Fibroblast of gingiva (primary cell): ENCODE results near the gene UST.

Source experiments
- DNase-seq: peaks from one replicate; pipeline ENCODE4 v3.0.0-alpha.2; 2011; ENCODE audit warnings: low read depth

The UST gene

DNA sequence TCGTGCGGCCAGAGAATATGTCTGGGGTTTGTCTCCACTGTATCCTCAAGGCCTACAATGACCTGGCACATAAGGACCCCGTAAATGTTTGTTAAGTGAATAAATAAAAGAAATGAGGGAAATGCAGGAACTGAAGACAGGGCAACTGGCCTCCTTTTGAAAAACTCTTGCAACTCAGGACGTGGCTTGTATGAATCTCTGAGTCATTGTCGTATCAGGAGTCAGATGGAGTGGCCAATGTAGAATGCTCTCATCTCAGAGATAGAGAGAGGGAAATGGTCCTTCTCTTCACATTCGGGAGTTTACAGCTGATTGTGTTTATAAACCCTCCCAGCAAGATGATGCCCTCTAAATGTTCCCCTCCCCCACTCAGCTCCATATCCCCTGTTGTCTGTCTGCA is 57.1 kb downstream of the UST start:
- DNase-seq = no peak

DNA sequence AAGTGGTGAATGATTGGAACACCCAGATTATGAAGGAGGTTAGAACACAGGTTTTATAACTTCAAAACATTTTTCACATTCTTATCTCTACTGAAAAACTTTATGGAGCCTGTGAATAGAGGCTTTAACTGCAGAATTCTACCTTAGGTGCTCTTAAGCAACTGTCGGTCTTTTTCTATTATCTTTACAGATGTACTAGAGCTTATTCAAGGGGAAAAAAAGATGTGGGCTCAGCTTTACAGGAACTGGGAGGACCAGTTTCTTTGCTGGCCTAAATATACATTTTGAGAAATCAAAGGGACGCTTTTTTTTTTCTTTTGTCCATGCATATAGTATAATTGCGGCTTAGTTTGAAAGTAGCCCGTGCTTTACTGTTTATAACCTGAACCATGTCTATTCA is 58.9 kb downstream of the UST start:
- DNase-seq = no peak

DNA sequence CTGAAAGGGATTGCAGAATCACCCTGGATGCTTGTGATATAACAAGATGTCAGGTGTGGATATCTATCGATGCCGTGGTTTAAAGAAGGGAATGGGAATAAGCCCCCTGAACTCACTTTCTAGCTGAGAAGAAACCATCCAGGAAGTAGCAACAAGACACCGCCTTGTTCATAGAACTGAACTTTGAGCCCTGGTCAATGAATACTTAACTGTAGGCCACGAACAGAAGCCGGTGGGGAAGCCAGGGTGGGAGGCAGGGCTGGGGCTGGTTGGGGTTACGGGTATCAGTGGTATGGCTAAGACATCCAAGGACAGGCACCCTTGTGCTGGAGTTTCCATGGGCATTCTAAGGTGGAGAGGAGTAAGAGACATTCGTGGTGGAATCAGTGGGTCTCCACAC is 61.0 kb downstream of the UST start:
- no peak for DNase-seq

DNA sequence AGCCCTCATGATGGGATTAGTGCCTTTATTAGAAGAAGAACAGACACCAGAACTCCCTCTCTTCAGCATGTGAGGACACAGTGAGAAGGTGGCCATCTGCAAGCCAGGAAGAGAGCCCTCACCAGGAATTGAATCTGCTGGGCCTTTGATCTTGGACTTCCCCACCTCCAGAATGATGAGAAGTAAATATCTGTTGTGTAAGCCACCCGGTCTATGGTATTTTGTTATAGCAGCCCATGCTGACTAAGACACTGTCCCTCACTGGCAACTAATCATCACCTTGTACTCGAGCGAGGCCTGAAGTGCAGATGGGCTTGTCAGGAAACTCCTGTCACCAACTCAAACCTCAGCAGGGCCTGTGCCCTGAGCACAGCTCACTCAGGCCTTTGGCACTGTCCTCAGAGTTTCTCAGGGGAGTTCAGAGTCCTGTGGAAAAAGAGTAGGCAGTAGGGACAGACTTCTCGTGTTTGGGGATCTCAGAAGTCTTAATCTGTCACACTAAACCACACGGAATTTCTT is 62.0 kb downstream of the UST start:
- DNase-seq = no peak

DNA sequence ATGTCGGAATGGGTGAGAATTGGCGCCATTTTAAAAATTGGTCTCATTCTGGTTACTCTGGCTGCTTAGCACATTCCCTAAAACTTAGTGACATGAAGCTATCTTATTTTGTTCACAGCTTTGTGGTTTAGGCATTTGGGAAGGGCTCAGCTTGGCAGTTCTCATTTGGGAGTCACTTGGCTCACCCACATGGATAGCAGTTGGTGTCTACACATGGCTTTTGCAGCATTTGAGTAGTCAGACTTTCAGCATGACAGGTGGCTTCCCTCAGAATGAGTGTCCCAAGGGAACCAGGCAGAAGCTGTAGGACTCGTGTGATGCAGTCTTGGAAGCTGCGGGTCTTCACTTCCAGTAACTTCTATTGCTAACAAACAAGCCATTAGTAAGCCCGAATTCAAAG is 64.6 kb downstream of the UST start:
- DNase-seq = no peak

DNA sequence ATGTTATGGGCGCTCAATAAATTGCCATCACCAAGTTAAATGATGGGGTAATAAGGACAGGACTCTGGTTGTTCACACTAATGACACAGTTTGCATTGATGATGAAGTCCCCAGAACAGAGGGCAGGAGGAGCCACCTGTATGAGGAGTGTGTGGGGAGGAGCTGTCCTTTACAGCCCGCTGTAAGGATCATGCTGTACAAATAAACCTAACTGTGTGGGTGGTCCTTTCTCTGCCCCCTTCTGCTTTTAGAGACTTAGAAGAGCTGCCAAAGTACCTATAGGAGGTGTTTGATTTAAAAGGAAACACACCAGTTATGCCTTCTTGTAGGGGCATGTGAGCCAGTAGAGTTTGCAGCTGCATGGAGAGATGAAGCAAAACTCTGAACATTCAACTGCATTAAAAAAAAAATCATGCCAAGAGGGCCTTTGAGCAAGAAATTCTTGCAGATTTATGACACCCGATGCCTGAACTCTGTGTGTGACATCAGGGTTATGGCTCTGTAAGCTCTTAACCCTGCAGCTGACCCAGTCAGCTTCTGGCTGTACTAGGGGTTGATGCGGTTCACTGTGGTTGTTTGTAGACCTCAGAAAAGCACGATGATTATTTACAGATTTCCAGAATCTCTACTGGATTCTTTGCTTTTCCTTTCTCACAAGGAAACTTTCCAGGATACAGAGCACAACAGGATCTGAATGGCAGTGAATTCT is 67.4 kb downstream of the UST start:
- peak; percentile 77 for DNase-seq

DNA sequence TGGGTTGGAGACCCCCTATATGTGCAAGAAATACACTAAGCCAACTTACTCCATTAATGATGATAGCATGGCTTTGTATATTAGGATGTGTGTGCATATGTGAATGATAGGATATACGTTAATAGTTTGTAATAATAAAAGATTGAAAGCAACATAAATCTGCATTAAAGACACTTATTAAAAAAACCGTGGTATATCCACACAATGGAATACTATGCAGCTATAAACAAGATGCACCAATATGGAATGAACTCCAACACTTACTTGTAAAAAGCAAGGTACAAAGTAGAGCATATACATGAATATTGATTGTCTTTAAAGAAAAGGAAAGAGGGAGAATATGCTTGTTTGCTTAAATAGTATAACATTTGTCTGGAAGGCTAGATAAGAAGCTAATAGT is 68.0 kb downstream of the UST start:
- DNase-seq = no peak

DNA sequence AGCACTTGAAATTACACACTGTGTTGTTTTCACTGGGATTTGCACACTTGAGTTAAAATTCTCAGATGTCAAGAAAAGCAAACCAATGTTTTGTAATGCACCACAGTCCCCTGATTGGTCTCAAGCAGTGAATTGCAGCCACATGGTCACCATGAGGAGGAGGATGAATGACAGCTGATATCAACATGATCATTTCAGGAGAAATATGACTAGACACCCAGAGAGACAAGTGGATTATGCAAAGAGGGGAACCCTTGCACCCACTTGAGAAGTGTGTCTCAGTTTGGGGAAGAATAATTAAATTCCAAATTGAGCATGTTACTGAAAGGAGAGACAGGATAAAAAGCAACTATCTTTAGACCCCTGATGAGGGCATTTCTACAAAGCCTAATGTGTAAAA is 69.3 kb downstream of the UST start:
- DNase-seq = no peak

DNA sequence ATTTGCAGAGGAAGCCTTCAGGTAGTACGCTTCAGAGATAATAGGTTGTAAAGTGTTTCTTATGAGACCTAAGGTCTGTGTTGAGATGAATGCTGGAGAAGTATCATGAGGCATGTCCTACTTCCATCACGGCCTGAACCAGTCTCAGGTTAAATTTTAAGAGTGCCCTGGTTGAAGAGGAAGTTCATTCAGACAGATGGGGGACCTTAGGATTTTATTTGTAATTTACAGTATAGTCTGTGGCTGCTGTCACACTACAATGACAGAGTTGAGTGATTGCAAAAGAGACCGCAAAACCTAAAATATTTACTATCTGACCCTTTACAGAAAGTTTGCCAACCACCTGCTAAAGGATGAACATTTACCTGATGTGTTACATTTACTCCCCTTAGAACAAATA is 70.9 kb downstream of the UST start:
- DNase-seq = no peak

DNA sequence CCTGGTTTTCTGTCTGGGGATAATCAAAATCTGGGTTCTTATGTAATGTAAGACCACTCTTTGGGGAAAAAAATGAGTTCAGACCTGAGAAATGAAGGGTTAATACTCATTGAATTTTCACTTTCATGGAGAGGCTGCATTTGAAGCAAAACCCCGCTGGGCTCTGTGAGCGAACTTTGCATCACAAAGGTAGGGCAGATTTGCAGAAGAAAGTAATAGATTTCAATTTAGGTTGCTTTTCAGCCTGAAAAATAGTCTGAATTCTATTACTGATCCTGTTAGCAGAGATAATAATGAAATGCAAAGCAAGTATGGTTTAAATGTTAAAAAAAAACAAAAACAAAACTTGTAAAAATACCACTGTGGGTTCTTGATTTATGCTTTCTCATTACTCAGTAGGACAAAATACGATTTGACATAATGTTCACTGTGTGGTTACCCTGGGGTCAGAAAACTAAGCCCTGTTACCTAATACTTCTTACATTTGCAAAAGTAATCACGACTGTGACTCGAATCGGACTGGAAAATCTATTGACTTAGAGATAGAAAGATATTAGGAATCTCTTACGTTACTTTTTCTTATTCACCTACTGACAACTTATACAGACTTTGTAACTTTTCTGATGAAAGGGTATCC is 72.2 kb downstream of the UST start:
- DNase-seq = peak; percentile 17

DNA sequence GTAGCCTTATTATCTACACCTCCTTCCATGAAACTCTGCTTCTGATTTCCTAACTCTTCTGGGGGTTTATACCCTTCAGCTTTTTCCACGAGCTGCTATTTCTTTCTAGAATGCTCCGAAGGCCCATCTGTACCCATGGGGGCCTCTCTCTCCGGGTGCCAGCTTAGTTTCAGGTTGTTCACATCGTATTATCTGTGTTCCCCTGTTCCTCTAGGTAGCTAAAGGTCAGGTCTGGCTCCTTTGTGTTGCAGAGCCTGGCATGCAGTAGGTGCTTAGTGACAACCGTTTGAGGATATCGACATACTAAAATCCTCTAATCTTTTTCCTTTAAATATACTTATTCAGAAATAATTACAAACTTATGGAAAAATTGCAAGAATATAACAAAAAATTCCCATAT is 73.0 kb downstream of the UST start:
- DNase-seq = no peak

DNA sequence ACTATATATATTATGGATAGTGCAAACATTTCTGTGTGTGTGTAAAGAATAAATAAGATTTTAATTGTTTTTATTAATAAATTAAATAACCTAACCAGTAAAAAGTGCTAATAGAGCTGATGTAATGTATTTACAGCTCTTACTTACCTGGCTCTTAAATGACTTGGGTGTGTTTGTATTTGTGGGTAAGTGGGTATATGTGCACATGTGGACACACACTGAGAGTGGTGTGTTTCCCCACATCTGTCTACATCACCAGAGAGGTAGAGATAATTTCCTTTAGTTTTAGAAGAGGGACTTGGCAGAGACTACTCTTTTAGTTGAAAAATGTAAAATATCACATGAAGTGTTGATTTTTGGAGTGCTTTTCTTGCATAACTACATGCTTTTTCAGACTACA is 76.0 kb downstream of the UST start:
- no peak for DNase-seq

DNA sequence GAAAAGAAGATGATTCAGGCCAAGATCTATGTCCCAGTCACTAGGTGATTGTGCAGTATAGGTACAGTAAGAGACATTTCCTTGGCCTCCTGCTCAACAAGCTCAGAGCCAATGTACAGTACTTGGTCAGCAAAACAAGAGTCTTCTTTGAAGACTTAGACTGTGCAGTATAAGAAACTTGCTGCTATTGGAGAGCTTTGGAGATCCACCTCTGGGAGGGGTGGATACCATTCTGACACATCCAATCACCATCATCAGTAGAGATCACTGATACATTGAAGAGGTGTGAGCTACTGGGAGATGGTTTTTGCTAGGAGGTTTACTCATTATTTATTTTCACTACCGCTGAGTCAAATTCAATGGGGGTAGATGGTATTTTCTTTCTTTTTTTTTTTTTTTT is 77.5 kb downstream of the UST start:
- no peak for DNase-seq

DNA sequence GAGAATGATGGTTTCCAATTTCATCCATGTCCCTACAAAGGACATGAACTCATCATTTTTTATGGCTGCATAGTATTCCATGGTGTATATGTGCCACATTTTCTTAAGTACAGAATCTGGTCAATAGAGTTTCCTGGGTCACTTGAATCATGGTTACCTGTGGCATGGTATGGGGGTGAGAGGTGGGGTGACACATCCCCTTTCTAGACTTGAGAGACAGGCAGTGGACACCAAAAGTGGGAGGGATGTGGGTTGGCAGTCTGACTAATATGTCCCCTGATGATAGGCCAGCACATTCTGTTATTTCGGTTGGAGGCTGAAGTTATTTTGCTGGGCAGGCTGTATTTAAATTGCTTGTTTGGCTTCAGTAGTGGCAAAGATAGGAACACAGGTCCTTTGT is 78.1 kb downstream of the UST start:
- DNase-seq = no peak

DNA sequence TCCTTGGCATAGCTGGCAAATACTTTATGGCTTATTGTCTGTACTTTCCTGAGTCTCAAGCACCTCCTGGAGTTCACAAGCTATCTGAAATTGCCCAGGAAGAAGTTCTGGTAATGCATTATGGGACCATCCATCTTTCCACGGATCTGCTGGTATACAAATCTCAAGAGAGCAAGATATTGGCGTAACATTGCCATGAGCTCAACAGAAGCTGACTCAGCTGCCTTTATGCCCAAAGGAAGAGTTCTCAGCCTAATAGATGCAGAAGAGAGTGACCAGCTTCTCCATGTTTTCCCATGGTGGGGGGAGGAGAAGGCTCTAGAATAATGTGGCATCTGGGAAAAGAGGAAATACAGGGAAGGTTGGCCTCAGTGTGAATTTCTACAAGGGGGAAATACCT is 78.7 kb downstream of the UST start:
- DNase-seq = no peak

DNA sequence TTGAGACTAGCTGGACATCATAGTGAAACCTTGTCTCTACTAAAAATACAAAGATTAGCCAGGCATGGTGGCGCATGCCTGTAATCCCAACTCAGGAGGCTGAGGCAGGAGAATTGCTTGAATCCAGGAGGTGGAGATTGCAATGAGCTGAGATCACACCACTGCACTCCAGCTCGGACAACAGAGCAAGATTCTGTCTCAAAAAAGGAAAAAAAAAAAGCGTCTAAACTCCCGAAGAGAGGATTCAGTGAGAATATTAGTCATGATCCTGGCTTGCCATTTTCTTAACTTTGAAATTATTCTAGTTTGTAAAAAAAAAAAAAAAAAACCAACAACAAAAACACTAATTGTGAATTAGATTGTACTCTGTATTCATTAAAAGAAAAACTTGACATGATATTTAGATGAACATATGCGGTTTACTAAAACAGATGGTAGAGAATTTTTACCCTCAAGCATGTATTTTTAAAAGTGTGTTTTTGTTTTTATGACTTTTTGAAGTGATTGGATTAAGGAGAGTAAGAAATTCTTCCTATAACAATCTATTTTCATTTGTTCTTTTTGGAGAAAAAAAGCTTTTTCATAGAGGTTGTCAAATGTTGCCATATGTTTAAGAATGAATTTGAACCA is 80.7 kb downstream of the UST start:
- no peak for DNase-seq

DNA sequence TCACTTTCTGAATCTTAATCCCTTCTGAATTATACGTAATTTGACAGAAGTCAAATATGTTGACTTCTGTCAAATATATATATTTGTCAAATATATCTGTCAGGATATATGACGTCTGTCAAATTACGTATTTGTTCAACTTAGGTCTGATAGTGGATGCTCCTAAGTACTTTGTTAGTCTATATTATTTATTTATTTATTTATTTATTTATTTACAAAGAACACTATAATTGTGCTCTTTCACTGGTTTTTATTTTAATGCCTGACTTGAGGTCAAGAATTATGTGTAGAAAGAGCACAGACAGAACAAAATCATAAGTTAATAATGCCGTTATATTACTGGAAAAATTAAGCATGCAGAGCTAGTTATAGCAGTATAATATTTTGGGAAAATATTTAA is 81.2 kb downstream of the UST start:
- no peak for DNase-seq

DNA sequence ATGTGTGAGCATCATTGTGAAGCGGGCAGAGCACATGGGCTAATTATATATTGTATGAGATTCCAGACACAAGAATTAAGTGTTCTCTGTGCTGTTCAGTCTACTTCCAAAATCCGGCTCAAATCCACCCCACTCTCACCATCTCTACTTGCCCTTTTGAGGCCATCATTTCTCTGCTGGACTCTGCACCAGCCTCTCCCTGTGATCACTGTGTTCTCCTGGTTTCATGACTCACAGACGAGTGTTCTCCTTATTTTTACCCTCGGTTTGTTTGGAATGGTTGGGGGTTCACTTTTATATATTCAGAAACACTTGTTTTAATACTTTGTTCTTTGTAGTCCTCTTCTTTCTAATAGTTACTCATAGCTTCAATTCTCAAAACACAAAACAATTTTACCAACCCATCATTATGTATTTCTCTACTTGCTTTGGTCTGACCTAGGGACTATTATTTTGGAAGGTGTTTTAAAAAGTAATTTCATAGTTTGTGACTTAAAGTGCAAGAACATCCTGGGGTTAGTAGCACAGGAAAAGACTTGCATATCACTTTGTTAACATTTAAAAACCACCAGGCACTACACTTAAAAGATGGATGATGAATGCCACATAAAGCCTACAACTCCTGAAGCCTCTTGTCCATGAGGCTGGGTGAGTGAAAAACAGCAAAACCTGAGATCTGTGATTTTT is 82.7 kb downstream of the UST start:
- DNase-seq = no peak

DNA sequence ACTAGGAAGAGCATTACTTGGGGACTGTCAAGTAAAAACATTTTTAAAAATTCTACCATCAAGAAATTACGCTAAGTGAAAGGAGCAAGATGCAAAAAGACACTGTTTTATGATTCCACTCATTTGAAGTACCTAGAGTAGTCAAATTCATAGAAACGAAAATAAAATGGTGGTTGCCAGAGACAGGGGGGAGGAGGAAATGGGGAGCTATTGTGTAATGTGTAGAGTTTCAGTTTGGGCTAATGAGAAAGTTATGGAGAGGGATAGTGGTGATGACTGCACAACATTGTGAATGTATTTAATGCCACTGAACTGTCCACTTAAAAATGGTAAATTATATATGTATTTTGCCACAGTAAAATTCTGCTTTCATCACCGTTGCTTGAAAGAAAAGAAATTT is 83.8 kb downstream of the UST start:
- peak; percentile 26 for DNase-seq

DNA sequence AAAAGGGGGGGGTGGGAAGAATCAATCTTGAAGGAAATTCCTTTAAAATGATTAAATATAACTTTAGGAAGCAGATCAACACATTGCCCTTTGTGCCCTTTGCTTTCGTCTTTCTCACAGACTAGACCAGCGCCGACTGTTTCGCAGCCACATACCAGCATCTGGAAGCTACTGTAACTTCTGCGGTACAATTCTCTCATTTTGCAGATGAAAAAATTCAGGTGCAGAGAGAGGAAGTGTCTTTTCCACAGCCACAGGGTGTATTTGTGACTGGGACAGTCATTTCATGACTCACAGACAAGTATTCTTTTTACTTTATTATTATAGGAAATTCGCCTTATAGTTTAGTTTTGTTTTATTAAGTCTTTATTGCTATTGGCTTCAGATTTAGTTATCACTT is 84.2 kb downstream of the UST start:
- DNase-seq = no peak

DNA sequence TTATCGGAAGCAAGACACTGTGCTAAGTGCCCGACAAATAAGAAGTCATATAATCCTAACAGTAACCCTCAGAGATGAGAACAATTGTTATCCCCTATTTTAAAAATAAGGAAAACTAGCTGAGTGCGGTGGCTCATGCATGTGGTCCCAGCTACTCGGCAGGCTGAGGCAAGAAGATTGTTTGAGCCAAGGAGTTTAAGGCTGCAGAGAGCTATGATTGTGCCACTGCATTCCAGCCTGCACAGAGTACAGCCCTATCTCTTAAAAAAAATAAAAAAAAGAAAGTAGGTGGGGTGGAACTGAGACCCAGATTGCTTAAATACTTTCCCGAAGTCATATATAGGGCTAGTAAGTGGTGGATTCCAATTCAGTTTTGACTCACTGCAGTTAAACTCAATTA is 84.7 kb downstream of the UST start:
- peak; percentile 38 for DNase-seq

DNA sequence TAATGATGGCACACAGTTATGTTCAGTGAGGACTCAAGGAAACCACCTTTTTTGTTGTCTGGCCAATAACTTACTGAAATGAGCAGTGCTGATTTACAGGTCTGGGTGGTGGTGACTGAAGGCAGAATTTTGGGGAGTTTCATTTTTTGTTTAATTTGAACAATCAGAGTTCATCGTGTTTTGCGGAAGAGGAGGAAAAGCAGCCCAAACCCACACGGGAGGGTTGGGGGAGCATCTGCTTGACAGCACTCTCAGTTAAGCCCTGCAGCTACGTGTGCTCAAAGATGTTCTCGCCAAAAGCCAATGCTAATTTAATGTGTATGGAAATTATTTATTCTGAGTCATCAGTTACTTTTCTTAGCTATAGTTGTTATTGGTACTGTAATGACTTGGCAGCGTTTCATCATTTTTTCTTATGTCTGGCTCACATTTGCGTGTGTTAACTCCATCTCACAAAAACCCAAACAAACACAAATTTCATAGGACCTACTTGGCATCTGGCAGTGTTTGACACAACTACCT is 89.2 kb downstream of the UST start:
- peak; percentile 94 for DNase-seq

DNA sequence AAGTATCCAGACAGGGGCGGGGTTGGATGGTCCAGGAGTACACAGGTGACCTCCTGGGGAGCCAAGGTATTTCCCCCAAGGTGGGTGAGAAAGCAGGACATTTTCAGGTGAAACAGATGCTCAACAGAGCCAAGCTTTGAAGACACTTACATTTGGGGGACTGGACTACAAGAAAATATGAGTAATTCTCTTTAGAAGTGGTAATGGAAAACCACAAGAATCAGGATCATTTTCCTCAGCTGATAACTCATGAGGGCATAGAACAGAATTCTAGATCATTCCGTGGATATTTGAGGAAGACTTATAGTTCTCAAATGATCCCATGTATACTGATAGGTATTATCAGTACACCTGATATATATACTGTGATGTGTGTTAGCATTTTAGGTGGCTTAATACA is 89.9 kb downstream of the UST start:
- DNase-seq = no peak
